ENCODE measurements around the gene PHF23. TPM values are rescaled to one million over a fixed set of nuclear protein-coding genes. Genes with fewer than 3 reads are reported as not detected.

The PHF23 gene
- total RNA-seq, 1 experiment from 2014 or later, result 48.5 TPM

DNA sequence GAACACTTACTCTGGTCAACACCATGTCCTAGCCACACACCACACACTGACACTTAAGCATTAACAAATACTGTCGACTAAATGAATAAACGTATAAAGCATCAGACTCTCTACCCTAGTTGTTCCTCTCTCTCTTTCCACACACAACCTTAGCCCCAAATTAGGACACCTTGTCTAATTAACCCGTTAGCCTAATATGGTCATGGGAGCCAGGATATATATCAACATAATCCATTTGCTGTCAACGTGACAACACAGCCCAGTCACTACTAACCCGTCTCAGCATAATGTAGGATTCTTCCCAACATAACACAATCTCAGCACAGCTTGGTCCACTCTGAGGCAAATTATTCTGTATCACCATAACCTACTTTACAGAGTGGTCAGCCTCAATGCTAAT lies 7.1 kb downstream of the PHF23 start:
- intact Hi-C loops (cut with micrococcal nuclease), result no loop called here
- H4K20me1 ChIP-seq (ENCODE audit: insufficient read depth), result peaks cover 4% of the 10 kb centered on the region; the same call in 1 of the 2 replicates
- TSS peak; percentile 34 for BruUV-seq (replicated peaks)
- POLR2A ChIA-PET, result no interaction called here
- no peak overlapping the region for H3K9ac ChIP-seq (ENCODE audit: low read length)
- CTCF ChIA-PET, result no interaction called here
- peaks cover 74% of the 10 kb centered on the region for H3K79me2 ChIP-seq (ENCODE audit: insufficient read depth, low read length)
- peaks cover 46 to 48% of the 10 kb centered on the region in 2 experiments for H3K36me3 ChIP-seq (ENCODE audit: control insufficient read depth in 1 of 2, insufficient read depth in 2 of 2, low read length in 2 of 2)
- no peaks in the 10 kb centered on the region for H3K9me3 ChIP-seq (ENCODE audit: control insufficient read depth in 1 of 2, insufficient read depth in 1 of 2, low read depth in 1 of 2, low read length in 2 of 2)
- peaks cover 22 to 55% of the 10 kb centered on the region in 2 experiments; a peak in 3 of 4 replicates for H3K4me1 ChIP-seq (ENCODE audit: control insufficient read depth in 1 of 2, insufficient read depth in 2 of 2, low read length in 2 of 2)
- H3K4me2 ChIP-seq (ENCODE audit: low read length), result peak overlapping the region; percentile 83
- TF ChIP-seq SP1 (IDR thresholded peaks at IDR 0.05; ENCODE audit: low read depth), result no peak
- no peak for TF ChIP-seq POLR2A (IDR thresholded peaks at IDR 0.05; ENCODE audit: borderline replicate concordance, extremely low read depth, insufficient read depth, insufficient read length)
- no peak for TF ChIP-seq TCF7L2 (IDR thresholded peaks at IDR 0.05; ENCODE audit: borderline replicate concordance, extremely low read depth, insufficient read depth, insufficient read length)
- DNase-seq (ENCODE audit: low read depth, low spot score) (no peak), ATAC-seq (no peak)
- H3K27me3 ChIP-seq (ENCODE audit: insufficient read depth, low read length), result no peaks in the 10 kb centered on the region
- H3K9me2 ChIP-seq (ENCODE audit: insufficient read depth), result no peaks in the 10 kb centered on the region
- RAD21 ChIA-PET (ENCODE audit: low non-redundant PET in 1 of 2, low total read pairs in 2 of 2, uncharacterized antibody in 2 of 2, unreplicated experiment in 2 of 2), result no interaction called here
- H2AFZ ChIP-seq (ENCODE audit: low read depth, low read length, poor library complexity, severe bottlenecking), result no peak overlapping the region
- no peak overlapping the region for H3K4me3 ChIP-seq (replicated peaks in 1 of 2; ENCODE audit: low read depth in 1 of 2, low read length in 2 of 2)
- no peak overlapping the region for H3K27ac ChIP-seq (ENCODE audit: low read depth, low read length)

- Histone ChIP-seq H3K36me3 (ENCODE audit: control insufficient read depth in 1 of 2, insufficient read depth in 2 of 2, low read length in 2 of 2) (peaks cover 39 to 41% of the 10 kb centered on the region in 2 experiments), H3K79me2 (ENCODE audit: insufficient read depth, low read length) (peaks cover 49% of the 10 kb centered on the region), H3K9me2 (ENCODE audit: insufficient read depth) (no peaks in the 10 kb centered on the region), H3K9me3 (ENCODE audit: control insufficient read depth in 1 of 2, insufficient read depth in 1 of 2, low read depth in 1 of 2, low read length in 2 of 2) (no peaks in the 10 kb centered on the region), H3K27ac (ENCODE audit: low read depth, low read length) (no peak overlapping the region), H3K4me1 (ENCODE audit: control insufficient read depth in 1 of 2, insufficient read depth in 2 of 2, low read length in 2 of 2) (peaks cover 6 to 33% of the 10 kb centered on the region in 2 experiments; a peak in 3 of 4 replicates), H3K9ac (ENCODE audit: low read length) (no peak overlapping the region), H3K4me3 (replicated peaks in 1 of 2; ENCODE audit: low read depth in 1 of 2, low read length in 2 of 2) (no peak overlapping the region), H2AFZ (ENCODE audit: low read depth, low read length, poor library complexity, severe bottlenecking) (no peak overlapping the region), H4K20me1 (ENCODE audit: insufficient read depth) (peaks cover 4% of the 10 kb centered on the region; the same call in 1 of the 2 replicates), H3K27me3 (ENCODE audit: insufficient read depth, low read length) (no peaks in the 10 kb centered on the region), H3K4me2 (ENCODE audit: low read length) (no peak overlapping the region)
- CTCF ChIA-PET, result interaction anchor here (1.5 kb wide), 1 partner anchor 9 kb away, joined by 4 read pairs; no protein-coding TSS in a partner anchor
- DNase-seq (ENCODE audit: low read depth, low spot score) (no peak), ATAC-seq (no peak)
- BruUV-seq (replicated peaks), result no TSS peak
- TF ChIP-seq POLR2AphosphoS5 (IDR thresholded peaks at IDR 0.05; ENCODE audit: low read depth, low read length), result no peak
- TF ChIP-seq CBX3 (IDR thresholded peaks at IDR 0.05; ENCODE audit: low read depth), result no peak
- TF ChIP-seq RAD21 (IDR thresholded peaks at IDR 0.05; ENCODE audit: low read depth), result no peak
- TF ChIP-seq ELF1 (IDR thresholded peaks at IDR 0.05; ENCODE audit: borderline replicate concordance, low read depth), result no peak
- no peak for TF ChIP-seq FOSL1 (IDR thresholded peaks at IDR 0.05; ENCODE audit: low read depth)
- TF ChIP-seq EZH2 (IDR thresholded peaks at IDR 0.05), result no peak
- no peak for TF ChIP-seq CEBPB (IDR thresholded peaks at IDR 0.05; ENCODE audit: low read depth)
- no peak for TF ChIP-seq SRF (IDR thresholded peaks at IDR 0.05; ENCODE audit: low read depth)
- TF ChIP-seq TCF7L2 (IDR thresholded peaks at IDR 0.05; ENCODE audit: borderline replicate concordance, extremely low read depth, insufficient read depth, insufficient read length), result no peak
- no peak for TF ChIP-seq SP1 (IDR thresholded peaks at IDR 0.05; ENCODE audit: low read depth)
- TF ChIP-seq EZH2phosphoT487 (IDR thresholded peaks at IDR 0.05; ENCODE audit: borderline replicate concordance), result no peak
- TF ChIP-seq MAX (IDR thresholded peaks at IDR 0.05), result no peak
- no peak for TF ChIP-seq CTCF (IDR thresholded peaks at IDR 0.05 in 2 of 3, conservative IDR thresholded peaks at IDR 0.05 in 1 of 3; ENCODE audit: borderline replicate concordance in 1 of 3, insufficient read depth in 1 of 3, low read depth in 2 of 3, low read length in 2 of 3)
- no peak for TF ChIP-seq JUND (IDR thresholded peaks at IDR 0.05)
- TF ChIP-seq ZBTB33 (IDR thresholded peaks at IDR 0.05; ENCODE audit: extremely low read depth, insufficient replicate concordance, low read length), result no peak
- intact Hi-C loops (cut with micrococcal nuclease), result no loop called here
- POLR2A ChIA-PET, result no interaction called here
- RAD21 ChIA-PET (ENCODE audit: low non-redundant PET in 1 of 2, low total read pairs in 2 of 2, uncharacterized antibody in 2 of 2, unreplicated experiment in 2 of 2), result no interaction called here
Observed at GRCh38 chr17:7229504-7229903, 9.8 kb downstream of the PHF23 start.

Measured in HCT116 (cell line).